Measurements from ENCODE around the gene ARSG.

ARSG gene

DNA sequence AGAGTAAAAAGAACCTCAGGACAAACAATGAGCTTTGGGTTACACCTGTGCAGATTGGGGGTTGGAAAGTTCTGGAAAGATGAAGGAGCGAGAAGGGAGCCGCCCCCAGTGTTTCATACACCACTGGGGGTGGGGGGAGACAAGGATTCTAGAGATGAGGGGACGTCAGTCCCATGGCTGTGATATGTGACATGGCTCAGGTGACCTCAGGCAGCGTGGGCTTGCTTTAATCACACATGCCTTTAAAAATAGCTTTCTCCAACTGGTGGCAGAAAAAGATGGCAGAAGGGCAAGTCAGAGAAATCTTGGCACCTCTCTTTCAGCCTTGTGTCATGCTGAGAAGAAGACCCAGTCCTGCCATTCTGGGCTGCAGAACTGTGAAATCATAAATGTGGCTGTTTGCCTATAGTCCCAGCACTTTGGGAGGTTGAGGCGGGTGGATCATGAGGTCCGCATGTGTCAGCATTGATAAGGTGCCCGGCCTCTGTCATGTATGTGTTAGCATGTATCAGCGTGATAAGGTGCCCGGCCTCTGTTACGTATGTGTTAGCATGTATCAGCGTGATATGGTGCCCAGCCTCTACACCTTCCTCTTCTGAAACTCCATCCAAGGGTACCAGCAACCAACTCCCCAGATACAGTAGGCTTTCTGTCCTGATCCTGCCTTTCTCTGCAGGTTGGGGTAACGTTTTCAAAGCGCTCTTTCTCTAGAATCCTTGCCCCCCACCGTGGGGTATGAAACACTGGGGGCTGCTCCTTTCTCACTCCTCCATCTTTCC is 141.0 kb downstream of the ARSG start:
- no peak for DNase-seq

DNA sequence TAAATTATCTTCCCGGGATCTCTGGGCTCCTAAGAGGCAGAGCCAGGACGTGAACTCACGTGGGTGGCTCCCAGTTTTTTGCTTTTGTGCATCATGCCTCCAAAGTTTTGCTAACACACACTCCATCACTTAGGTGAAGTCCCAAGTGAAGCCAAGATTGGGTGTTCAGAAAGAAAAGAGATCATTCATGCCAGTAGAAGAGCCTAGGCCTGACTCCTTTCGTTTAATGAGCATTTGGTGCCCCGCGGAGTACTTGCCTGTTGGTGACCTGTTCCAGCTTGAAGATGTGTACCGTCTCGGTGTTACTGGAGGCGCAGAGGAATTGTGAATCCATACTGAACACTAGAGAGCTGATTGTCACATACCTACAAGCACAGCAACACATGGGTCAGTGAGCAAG is 141.9 kb downstream of the ARSG start:
- DNase-seq = no peak

DNA sequence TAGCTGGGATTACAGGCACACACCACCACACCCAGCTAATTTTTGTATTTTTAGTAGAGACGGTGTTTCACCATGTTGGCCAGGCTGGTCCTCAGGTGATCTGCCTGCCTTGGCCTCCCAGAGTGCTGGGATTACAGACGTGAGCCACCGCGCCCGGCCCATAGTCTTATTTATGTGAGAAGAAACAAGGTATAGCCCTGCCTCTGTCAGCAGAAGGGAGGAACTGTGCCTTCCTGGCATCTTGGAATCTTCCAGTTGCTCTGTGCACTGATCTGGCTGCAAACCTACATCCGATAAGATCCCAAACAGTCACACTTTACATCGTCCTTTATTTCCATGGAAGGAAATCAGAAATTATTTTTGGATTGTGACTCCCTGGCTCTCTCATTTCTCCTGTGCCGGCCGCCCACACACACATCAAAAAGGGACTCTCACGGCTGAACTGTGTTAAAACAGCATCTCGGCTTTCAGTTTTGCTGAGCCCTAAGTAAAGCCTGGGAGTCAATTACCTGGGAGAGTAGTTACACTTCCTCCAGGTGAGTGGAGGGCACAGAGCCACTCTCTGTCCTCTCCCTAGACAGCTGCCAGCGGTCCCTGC is 142.7 kb downstream of the ARSG start:
- no peak for DNase-seq

DNA sequence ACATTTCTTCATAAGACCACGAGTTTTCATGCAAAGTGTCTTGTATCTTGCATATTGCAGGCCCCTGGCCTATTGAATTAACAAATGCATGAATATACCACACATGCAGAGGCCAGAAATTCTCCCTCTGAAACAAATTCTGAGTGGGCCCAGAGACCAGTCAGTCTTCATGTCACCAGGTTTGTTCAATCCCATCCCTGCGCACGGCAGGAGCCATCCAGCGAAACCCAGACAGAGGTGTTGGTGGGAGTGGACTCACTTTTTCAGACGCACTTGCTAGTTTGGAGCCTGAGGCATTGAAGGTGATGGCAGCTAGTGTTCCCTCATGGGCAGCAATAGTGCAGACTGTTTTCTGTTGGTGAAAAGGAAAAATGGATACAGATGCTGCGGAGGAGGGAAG is 144.1 kb downstream of the ARSG start:
- no peak for DNase-seq

DNA sequence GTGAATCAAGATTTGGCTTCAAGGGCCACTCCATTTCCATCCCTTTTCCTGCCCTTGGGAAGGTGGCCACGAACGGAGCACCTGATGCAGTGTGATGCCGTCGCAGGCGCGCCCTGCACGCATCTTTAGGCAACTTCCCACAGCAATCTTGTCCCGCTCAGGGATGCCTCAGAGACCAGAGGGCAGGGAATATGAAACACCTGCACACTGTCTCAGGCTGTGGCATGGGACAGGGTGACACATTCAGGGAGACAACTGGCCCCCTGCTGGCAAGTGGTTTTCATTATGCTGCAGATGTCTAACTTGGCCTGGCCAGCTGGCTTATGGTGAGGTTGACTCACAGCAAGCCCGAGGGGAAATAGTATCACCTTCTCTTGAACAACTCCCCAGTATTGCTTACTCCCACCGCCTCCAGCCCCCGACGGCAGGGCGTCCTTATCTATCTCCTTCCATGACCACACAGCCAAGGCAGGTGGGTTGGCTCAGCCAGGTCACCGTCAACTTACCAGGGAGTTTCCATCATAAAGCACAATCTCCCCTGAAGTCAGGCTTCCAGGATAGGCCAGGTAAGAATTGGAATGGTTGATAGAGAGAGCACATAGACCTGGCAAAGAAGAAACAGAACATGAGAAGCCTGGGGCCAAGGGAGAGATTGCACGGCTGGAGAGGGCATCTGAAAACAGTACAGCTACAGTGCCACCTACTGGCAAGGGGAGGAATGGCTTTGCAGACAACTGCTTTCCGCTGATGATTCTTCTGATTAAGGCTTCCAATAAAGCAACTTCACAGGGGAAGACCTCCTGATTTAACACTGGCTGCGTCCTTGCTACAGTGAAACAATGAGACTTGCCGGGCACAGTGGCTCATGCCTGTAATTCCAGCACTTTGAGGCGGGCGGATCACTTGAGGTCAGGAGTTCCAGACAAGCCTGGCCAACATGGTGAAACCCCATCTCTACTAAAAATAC is 144.9 kb downstream of the ARSG start:
- DNase-seq = peak; percentile 88

DNA sequence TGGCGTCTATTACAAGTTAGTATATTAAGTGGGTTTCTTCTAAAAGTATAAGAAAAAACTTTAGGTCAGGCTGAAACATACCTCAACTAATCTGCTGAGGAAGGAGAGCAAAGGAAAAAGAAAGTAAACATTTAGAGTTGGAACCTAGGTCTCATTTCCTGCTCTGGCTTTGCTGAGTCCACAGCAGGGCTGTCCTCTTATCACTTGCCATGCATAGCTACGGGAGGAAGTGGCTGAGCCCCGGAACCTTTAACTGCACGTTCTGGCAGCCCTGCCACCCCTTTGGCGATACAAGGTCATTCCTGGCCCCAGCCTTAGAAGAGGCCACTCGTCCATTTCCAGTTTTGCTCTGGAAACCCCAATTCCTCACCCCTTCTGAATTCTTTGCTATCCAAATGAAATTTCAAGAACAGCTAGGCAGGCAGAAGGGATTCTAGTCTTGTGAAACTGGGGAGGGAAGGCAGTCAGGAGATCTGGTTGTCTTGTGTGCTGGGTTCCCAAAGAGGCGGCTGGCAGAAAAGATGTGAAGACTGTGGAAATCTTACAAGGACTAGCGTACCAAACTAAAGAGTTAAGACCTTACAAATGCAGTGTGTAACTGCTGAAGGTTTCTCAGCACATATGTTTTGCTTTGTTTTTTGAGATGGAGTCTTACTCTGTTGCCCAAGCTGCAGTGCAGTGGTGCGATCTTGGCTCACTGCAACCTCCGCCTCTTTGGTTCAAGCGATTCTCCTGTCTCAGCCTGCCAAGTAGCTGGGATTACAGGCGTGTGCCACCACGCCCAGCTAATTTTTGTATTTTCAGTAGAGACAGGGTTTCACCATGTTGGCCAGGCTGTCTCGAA is 146.9 kb downstream of the ARSG start:
- peak; percentile 70 for DNase-seq

DNA sequence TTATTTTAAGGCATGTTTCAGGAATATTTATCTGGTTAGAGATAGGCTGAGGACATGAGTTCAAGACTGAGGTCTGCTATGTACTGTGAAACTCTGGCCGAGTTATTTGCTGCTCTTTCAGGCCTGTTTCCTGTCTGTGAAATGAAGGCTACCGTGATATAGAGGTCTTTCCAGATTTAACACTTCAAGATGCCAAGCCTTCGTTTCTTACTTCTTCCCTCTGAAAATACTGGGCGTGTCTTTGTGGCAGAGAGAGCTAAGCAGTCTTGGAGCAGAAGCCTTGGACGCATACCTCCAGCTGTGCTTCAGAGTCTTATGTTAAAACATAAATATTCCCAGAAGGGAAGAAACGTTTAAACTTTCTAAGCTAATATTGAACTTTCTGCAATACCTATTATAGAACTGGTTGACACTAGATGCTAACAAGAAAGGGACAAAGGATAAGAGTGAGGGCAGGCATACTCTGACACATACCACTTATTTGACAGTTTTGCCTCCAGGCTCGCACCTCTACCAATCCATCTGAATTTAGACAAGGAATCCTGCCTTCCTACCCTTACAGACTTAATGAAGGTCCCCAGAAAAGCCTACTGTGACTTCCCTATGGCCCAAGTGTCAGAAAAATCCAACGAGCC is 148.5 kb downstream of the ARSG start:
- no peak for DNase-seq

DNA sequence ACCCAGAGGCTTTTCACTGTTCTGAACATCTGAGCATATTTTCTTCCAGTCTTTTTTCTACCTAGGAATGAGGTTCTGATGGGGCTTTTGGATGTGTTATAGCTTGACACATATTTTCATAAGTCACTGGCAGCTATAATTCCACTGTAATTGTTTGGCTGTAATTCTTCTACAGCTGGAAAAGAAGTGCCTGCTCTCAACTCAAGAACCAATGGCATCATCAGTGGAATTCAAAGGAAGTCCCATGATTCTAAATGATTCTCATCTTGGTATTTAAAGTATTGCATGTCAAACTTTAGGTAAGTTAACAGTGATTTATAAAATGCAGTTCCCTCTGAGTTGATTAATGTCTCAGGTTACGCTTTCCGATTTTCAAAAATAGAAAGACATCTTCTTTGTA is 149.2 kb downstream of the ARSG start:
- DNase-seq = no peak

DNA sequence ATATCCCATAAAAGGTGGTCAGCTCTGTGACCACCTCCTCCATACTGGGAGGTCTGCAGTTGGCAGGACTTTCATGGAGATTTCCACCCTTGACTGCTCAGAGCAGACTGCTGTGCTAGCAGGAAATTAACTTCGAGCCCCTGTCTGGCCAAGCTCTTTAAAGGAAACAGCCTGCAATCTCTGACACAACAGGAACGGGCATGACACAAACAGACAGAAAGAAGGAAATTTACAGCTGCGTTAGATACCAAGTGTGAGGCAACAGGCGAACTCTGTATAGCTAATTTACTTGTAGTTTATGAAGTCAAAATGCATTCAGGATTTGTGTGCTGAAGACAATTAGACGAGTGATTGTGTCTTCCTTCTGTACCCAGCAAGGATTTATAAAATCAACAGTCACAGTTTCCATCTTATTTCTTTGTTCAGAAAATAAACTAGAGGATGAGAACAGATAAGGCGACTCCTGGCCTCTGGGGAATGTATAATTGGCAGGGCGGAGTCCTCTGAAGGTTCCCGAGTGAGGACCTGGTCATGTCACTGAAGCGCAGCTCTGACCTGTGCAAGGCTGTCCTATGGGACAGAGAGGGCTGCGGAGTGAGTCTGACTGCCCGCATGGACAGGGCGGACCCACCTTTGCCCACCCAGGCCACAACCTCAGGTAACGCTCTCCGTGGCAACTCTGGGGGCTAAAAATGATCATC is 149.9 kb downstream of the ARSG start:
- DNase-seq = no peak

DNA sequence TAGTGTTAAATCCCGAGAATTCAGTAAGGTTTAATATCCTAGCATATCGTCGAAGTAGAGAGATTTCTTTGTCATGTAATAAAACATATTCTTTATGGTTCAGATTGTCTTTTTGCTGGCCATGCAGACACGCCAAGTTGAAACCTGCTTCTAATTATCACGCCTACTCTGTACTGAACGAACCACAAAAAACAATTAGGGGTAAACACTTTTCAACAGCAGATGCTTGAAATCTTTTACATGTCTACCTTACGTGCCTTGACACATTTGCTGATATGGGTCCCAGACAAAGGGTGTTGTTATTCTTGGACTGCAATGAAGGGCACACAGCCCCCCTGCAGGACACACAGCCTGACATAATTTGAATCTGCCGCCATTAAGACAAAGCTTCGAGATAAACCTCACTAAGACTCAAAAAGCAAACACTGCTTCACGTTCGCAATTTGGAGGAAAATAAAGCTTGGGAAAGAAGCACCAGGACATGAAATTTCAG is 152.7 kb downstream of the ARSG start:
- no peak for DNase-seq

DNA sequence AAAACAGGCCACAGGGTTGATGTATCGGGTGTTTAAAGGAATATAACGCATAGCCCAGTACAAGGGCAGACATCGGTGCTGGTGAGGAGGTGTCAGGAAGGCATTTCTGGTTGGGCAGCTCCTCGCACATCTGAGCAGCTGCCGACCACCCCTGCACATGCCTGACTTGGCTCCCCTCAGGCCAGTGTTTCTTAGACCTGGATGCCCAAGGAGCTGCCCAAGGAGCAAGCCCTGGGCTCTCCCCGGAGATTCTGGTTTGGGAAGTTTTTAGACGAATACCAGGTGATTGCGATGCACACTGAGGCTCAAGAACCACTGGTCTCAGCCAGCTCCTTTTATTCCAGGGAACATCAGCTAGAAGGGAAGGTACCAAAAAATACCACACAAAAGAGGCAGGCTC is 154.4 kb downstream of the ARSG start:
- DNase-seq = no peak

DNA sequence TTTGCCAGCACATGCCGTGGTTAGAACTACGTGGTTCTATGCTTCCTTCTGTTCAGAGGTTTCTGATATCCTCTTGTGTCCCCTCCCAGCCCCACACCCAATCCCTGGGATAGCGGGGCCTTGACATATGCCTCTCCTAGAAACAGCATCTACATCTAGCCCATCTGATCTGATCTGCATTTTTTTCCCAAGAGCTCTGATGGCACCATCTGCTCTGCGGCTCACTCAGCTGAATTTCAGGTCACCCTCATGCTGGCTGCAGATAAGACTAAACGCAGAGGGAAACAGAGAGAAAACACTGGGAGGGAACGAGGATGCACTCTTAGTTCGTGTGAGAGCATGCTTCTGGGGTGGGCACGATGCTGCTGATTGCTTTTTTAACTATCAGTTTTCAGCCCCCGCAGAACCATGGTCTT is 155.3 kb downstream of the ARSG start:
- DNase-seq = no peak

DNA sequence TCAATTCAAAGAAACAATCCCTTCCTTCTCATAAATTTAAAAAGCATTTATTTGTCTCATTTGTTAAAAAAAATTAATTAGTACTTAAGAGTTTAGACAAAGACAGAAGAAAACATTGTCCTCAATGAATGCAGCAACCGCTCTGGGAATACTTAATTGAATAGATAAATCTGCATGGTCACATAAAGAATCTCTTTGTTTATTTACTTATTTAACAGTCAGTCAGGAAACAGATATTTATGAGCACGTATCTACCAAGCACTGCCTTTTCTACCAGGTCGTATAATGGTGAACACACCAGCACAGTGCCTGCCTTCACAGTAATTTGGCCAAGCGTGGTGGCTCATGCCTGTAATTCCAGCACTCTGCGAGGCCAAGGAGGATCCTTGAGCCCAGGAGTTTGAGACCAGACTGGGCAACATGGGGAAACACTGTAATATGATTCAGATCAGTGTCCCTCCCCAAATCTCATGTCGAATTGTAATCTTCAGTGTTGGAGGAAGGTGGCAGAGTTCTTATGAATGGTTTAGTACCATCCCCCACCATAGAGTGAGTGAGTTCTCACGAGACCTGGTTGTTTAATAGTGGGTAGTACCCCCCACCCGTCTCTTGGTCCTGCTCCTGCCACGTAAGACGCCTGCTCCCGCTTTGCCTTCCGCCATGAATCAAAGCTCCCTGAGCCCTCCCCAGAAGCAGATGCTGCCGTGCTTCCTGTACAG is 157.9 kb downstream of the ARSG start:
- no peak for DNase-seq

DNA sequence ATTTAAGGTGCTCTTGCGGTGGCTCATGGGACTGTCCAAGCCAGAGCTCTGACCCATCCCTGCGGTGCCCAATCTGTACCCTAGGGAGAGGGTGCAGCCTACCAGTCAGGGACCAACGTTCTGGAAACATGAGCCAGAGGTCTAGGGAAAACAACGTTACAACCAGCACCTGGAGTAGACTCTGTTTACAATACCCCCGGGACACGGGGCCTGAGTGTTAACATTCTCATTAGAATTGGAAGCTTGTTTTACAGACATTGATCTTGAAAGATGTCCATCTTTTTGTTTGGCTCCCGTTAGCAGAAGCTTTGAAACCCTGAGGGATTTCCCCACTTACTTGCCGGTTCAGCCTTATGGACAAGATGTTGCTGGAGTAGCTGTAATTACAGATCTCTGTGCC is 159.1 kb downstream of the ARSG start:
- no peak for DNase-seq

DNA sequence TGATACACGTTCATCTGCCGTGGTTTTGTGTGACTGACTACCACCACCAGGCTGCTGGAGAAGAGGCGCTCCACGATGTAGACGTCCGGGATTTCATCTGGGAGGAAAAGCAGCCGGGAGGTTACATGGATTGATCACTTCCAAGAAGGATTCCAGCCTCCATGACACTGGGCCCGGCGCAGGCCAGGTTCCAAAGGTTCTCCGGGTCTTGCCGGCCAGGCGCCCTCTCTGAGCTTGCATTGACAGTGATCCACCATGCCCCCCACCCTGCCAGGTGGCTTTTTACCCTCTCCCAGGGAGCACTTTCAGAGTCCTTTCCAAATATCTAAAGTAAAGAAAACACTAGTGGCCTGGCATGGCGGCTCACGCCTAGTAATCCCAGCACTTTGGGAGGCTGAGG is 159.5 kb downstream of the ARSG start:
- no peak for DNase-seq

DNA sequence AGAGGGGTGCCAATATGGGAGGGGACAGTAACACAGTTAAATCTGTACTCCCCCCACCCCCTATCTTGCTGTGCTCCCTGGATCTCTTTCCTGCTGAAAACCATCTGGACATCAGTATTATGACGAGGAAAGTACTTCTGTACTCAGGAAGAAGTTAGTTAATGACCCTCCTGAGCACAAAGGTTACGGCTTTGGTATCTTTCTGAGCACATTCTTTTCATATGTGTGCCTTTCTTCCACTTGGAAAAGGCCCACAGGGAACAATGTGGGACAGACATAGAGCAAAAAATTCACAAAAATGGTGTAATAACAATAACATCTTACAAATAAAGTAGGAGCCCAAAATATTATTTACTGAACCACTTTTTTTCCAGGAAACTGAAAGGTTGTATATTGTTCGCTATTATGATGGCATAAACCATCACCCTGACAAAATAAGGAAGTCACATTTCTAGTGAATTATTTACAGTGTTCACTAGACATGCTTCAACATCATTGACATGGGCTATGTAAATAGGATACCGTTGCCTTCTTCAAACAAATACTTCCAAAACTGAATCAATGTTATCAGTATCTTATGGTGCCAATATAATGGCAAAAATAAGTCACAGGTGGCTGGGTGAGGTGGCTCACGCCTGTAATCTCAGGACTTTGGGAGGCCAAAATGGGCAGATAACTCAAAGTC is 160.5 kb downstream of the ARSG start:
- DNase-seq = no peak

DNA sequence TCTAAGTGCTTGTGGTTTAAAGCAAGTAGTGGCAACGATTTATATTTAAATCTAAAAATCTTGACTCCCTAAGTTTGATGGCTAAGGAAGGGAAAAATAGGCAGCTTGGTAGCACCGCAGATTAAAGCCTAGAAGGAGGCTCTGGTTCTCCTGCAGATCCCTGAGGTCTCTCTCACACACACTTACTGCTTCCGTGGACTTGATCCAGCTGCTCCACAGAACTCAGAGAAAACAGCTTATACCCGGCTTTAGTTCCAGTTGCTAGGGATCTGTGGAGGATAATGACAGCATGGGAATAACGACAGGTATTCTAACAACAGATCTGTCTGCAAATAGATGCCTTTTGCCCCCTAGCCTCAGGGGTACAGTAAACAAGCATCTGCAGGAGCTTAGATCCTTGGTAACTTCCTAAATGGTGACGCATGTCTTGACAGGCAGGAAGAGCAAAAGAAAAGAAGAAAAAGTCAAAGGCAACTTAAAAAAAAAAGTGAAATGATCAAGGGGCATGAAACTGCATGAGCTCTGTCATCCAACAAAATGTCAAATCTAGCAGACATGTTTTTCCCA is 161.5 kb downstream of the ARSG start:
- no peak for DNase-seq

DNA sequence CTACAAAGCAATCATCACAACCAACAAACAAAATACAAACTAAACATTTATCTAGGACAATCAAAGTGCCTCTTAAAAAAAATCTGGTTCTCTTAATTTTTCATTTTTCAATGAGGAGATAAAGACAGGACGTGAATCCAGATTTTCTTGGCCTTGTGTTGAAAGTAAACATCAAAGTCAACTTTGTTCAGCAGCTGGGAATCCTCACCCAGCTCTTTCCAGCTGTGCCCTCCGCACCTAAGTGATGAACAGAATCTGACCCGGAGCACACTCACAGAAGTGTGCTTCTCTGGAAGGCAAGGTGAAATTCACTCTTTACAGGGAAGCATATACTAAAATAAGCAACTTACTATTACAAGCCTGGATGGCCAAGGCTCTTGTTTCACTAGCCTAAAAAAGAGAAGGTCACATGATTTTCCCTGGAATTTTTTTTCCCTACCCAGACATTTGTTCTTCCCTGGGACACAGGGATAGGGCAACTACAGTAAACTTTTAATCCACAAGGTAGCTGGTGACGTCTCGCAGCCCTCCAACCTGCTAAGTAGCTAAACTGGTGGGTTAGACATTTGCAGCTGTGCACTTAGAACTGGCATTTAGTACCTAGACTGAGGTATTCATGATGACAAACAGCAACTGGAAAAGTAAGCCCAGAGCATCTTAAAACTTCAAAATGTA is 162.8 kb downstream of the ARSG start:
- no peak for DNase-seq

DNA sequence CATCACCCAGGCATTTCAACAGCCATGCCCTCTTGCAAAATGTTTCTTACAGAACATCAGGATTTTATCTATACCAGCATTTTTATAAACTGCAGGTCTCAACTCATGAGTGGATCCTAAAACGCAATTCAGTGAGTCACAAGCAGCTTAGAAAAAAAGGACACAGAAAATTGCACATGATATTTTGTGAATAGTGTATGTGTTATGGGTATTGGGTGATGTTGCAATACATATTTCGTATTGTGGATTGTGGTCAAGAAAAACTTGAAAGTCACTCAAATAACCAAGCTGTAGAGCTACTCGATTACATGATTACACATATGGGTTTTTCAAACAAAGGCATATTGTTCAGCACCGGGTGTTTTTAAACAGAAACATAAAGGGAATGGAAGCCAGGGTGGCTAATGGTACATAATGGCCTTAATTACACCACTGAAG is 164.6 kb downstream of the ARSG start:
- DNase-seq = no peak

All from CD4-positive, alpha-beta T cell treated with Interleukin-17A for 1 hour (primary cell).